Cardiac muscle cell (in vitro differentiated cells and primary cell): ENCODE data around the gene CFAP161. TPM values are rescaled to one million over a fixed set of nuclear protein-coding genes. Genes with fewer than 3 reads are reported as not detected.

ENCODE experiments used
- DNase-seq, 2 donors: peaks; one replicate each; pipeline versions ENCODE4 v3.0.0 to v3.0.0-alpha.2; 2010 to 2017; ENCODE audit warnings: low read depth in 1 of 2, low spot score in 1 of 2
- H3K27ac ChIP-seq: fragments of 200-600 bp; sonication (generic); 2 replicates; pipeline ENCODE4 v1.5.1; 2016
- H3K27me3 ChIP-seq: fragments of 200-600 bp; sonication (generic); 2 replicates; pipeline ENCODE4 v1.6.0; 2016; ENCODE audit warnings: control low read depth
- H3K36me3 ChIP-seq: fragments of 200-600 bp; sonication (generic); 2 replicates; pipeline ENCODE4 v1.5.1; 2016; ENCODE audit warnings: control low read depth
- H3K4me1 ChIP-seq: fragments of 200-600 bp; sonication (generic); 2 replicates; pipeline ENCODE4 v1.8.1; 2017; ENCODE audit warnings: low read depth, mild to moderate bottlenecking, mixed run types
- H3K4me3 ChIP-seq: fragments of 200-600 bp; sonication (generic); 2 replicates; pipeline ENCODE4 v1.5.1; 2016; ENCODE audit warnings: mild to moderate bottlenecking
- H3K9me3 ChIP-seq: fragments of 200-600 bp; sonication (generic); 2 replicates; pipeline ENCODE4 v1.5.1; 2017; ENCODE audit warnings: low read depth, mild to moderate bottlenecking, control low read depth
- CTCF ChIP-seq: IDR thresholded peaks from 2 replicates; pipeline ENCODE4 v1.5.1; 2012; ENCODE audit warnings: low read depth, mild to moderate bottlenecking, low read length
- polyA plus RNA-seq: library from polyadenylated mRNA; unstranded; fragments of >200 nt; fragmentation: Nextera tagmentation; extraction: Ambion mirVana; gene quantifications from 2 replicates; pipeline ENCODE4 v1.2.1, GENCODE V29; 2016
- total RNA-seq: library from RNA; depleted of rRNA; stranded (reverse); fragments of >200 nt; gene quantifications from 2 replicates; pipeline ENCODE4 v1.2.3, GENCODE V29; 2016

CFAP161 gene
- total and polyA plus RNA-seq, 2 experiments from 2014 or later, result not detected

GRCh38 chr15:81095690-81096365, 38.2 kb upstream of the CFAP161 start:
- no peak for DNase-seq
- H3K4me1 ChIP-seq, result peaks cover 12% of the 10 kb centered on the region
- H3K27me3 ChIP-seq, result no peaks in the 10 kb centered on the region
- H3K27ac ChIP-seq, result no peak overlapping the region
- no peaks in the 10 kb centered on the region for H3K9me3 ChIP-seq
- no peaks in the 10 kb centered on the region for H3K36me3 ChIP-seq
- no peak for TF ChIP-seq CTCF
- H3K4me3 ChIP-seq, result no peak overlapping the region

GRCh38 chr15:81096398-81096797, 37.7 kb upstream of the CFAP161 start:
- H3K9me3 ChIP-seq, result no peaks in the 10 kb centered on the region

GRCh38 chr15:81097116-81097889, 36.8 kb upstream of the CFAP161 start:
- H3K27me3 ChIP-seq, result no peaks in the 10 kb centered on the region
- no peak overlapping the region for H3K27ac ChIP-seq
- peaks cover 9% of the 10 kb centered on the region for H3K4me1 ChIP-seq
- no peak for DNase-seq
- no peak for TF ChIP-seq CTCF
- H3K36me3 ChIP-seq, result no peaks in the 10 kb centered on the region
- H3K9me3 ChIP-seq, result no peaks in the 10 kb centered on the region
- no peak overlapping the region for H3K4me3 ChIP-seq

More at GRCh38 chr15:81096398-81096797, 37.7 kb upstream of the CFAP161 start:
- Histone ChIP-seq H3K27ac (no peak overlapping the region), H3K4me3 (no peak overlapping the region), H3K27me3 (no peaks in the 10 kb centered on the region), H3K36me3 (no peaks in the 10 kb centered on the region), H3K4me1 (peaks cover 12% of the 10 kb centered on the region)
- no peak for DNase-seq
- TF ChIP-seq CTCF, result no peak

- Histone ChIP-seq H3K27ac (no peak overlapping the region), H3K27me3 (no peaks in the 10 kb centered on the region), H3K4me1 (peaks cover 3% of the 10 kb centered on the region), H3K4me3 (no peak overlapping the region), H3K9me3 (no peaks in the 10 kb centered on the region), H3K36me3 (no peaks in the 10 kb centered on the region)
- TF ChIP-seq CTCF, result no peak
- peak in 1 of 2 donors; percentile 26 for DNase-seq
Observed at GRCh38 chr15:81097890-81098280, 36.2 kb upstream of the CFAP161 start.

GRCh38 chr15:81098349-81098748, 35.7 kb upstream of the CFAP161 start:
- Histone ChIP-seq H3K27me3 (peaks cover 4% of the 10 kb centered on the region), H3K4me1 (no peaks in the 10 kb centered on the region), H3K4me3 (no peak overlapping the region), H3K36me3 (no peaks in the 10 kb centered on the region), H3K9me3 (no peaks in the 10 kb centered on the region), H3K27ac (no peak overlapping the region)
- no peak for DNase-seq
- no peak for TF ChIP-seq CTCF
